DOHH2 (cell line): Measurements from ENCODE around the gene GAS2L2.

Source experiments
- H3F3A ChIP-seq: fragments of 200-600 bp; sonication (generic), shearing (Covaris generic); 2 replicates; pipeline ENCODE4 v1.6.0; 2016; ENCODE audit warnings: antibody characterized with exemption, mild to moderate bottlenecking; ENCODE audit not compliant: control insufficient read depth, insufficient read depth
- H3K27ac ChIP-seq: fragments of 200-600 bp; sonication (generic); 2 replicates; pipeline ENCODE4 v1.5.1; 2014; ENCODE audit warnings: low read depth, mild to moderate bottlenecking, low read length, moderate library complexity
- H3K27me3 ChIP-seq: fragments of 200-600 bp; sonication (generic); 2 replicates; pipeline ENCODE4 v1.6.1; 2014; ENCODE audit warnings: mild to moderate bottlenecking, low read length, mixed read lengths; ENCODE audit not compliant: control insufficient read depth
- H3K36me3 ChIP-seq: fragments of 200-600 bp; sonication (generic); 2 replicates; pipeline ENCODE4 v1.6.1; 2014; ENCODE audit warnings: mild to moderate bottlenecking, low read length, moderate library complexity, mixed read lengths; ENCODE audit not compliant: control insufficient read depth
- H3K4me1 ChIP-seq: fragments of 200-600 bp; sonication (generic); 2 replicates; pipeline ENCODE4 v1.6.1; 2014; ENCODE audit warnings: mild to moderate bottlenecking, low read length, mixed read lengths; ENCODE audit not compliant: control insufficient read depth
- H3K4me2 ChIP-seq: fragments of 200-600 bp; sonication (generic); 2 replicates; pipeline ENCODE4 v1.6.0; 2014; ENCODE audit warnings: mild to moderate bottlenecking, low read length, moderate library complexity
- H3K4me3 ChIP-seq: fragments of 200-600 bp; sonication (generic); 2 replicates; pipeline ENCODE4 v1.5.1; 2014; ENCODE audit warnings: mild to moderate bottlenecking, low read length, mixed read lengths
- H3K79me2 ChIP-seq: fragments of 200-600 bp; sonication (generic); 2 replicates; pipeline ENCODE4 v1.6.1; 2014; ENCODE audit warnings: mild to moderate bottlenecking, low read length, mixed read lengths; ENCODE audit not compliant: control insufficient read depth
- H3K9me2 ChIP-seq: fragments of 200-600 bp; sonication (generic); replicated peaks from 2 replicates; pipeline ENCODE4 v1.6.1; 2014; ENCODE audit warnings: mild to moderate bottlenecking, low read length, mixed read lengths; ENCODE audit not compliant: control insufficient read depth
- H3K9me3 ChIP-seq: fragments of 200-600 bp; sonication (generic); 2 replicates; pipeline ENCODE4 v1.6.1; 2014; ENCODE audit warnings: antibody characterized with exemption, low read length, mixed read lengths; ENCODE audit not compliant: control insufficient read depth, insufficient read depth
- H4K20me1 ChIP-seq: fragments of 200-600 bp; sonication (generic); 2 replicates; pipeline ENCODE4 v1.6.0; 2014; ENCODE audit warnings: low read depth, mild to moderate bottlenecking, antibody characterized with exemption, low read length, moderate library complexity; ENCODE audit not compliant: control insufficient read depth, insufficient read depth
- EZH2phosphoT487 ChIP-seq: fragments of 200-600 bp; sonication (generic); IDR thresholded peaks from 2 replicates; pipeline ENCODE4 v1.6.1; 2017; ENCODE audit warnings: borderline replicate concordance, mild to moderate bottlenecking, antibody characterized with exemption, low read length, moderate library complexity, mixed read lengths
- TF ChIP-seq, protein P1 (sequence below): fragments of 200-600 bp; sonication (generic); IDR thresholded peaks from one replicate; pipeline ENCODE4 v1.5.1; 2014; ENCODE audit warnings: antibody characterized with exemption, mild to moderate bottlenecking, low read depth, low read length; ENCODE audit not compliant: poor library complexity, severe bottlenecking

GAS2L2 gene

DNA sequence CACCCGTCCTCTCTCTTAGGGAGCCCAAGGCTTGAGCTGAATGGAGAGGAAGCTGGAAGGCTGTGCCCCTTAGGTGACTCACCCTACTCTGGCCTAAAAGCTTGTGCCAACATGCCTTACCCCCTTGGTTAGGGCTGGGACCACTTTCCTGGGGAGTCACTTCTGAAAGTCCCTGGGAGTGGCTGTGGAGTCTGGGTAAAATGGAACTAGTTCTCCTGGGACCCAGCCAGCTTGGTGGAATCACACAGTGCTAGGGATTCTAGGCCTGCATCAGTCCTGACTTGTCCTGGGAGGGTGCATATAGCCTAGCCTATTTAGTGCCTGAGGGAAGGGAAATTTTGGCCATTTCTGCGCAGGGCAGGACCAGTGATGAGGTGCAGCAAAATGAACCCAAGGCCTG lies 31.9 kb upstream of the GAS2L2 start:
- Histone ChIP-seq H3K27ac (no peak overlapping the region), H4K20me1 (no peaks in the 10 kb centered on the region), H3K79me2 (no peaks in the 10 kb centered on the region), H3F3A (0 out of 2 replicates have a peak, but pooled peaks cover 2% of the 10 kb centered on the region), H3K9me2 (no peaks in the 10 kb centered on the region), H3K4me2 (no peak overlapping the region), H3K4me1 (no peaks in the 10 kb centered on the region), H3K27me3 (peaks cover 42% of the 10 kb centered on the region), H3K9me3 (no peaks in the 10 kb centered on the region), H3K36me3 (no peaks in the 10 kb centered on the region), H3K4me3 (no peak overlapping the region)
- TF ChIP-seq, protein P1, sequence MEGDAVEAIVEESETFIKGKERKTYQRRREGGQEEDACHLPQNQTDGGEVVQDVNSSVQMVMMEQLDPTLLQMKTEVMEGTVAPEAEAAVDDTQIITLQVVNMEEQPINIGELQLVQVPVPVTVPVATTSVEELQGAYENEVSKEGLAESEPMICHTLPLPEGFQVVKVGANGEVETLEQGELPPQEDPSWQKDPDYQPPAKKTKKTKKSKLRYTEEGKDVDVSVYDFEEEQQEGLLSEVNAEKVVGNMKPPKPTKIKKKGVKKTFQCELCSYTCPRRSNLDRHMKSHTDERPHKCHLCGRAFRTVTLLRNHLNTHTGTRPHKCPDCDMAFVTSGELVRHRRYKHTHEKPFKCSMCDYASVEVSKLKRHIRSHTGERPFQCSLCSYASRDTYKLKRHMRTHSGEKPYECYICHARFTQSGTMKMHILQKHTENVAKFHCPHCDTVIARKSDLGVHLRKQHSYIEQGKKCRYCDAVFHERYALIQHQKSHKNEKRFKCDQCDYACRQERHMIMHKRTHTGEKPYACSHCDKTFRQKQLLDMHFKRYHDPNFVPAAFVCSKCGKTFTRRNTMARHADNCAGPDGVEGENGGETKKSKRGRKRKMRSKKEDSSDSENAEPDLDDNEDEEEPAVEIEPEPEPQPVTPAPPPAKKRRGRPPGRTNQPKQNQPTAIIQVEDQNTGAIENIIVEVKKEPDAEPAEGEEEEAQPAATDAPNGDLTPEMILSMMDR, result no peak
- no peak for TF ChIP-seq EZH2phosphoT487

DNA sequence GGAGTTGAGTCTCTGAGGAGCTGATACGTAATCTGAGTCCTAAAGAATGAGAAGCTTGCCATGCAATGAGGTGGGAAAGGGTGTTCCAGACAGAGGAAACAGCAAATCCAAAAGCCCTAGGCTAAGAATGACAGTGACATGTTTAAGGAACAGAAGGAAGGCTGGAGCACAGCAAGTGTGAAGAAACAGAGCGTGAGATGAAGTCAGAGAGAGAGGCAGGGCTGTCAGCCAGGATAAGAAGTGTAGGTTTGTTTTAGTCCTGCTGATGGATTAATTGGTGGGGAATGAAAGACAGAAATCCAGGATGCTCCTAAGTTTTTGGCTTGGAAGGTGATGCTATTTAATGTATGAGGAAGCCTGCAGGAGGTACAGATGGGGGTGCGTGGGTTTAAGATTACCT lies 27.9 kb upstream of the GAS2L2 start:
- H3K27ac ChIP-seq, result no peak overlapping the region
- H4K20me1 ChIP-seq, result no peaks in the 10 kb centered on the region
- no peaks in the 10 kb centered on the region for H3F3A ChIP-seq
- no peaks in the 10 kb centered on the region for H3K9me3 ChIP-seq
- H3K27me3 ChIP-seq, result peaks cover 25% of the 10 kb centered on the region
- H3K9me2 ChIP-seq, result no peaks in the 10 kb centered on the region
- no peak overlapping the region for H3K4me2 ChIP-seq
- H3K79me2 ChIP-seq, result no peaks in the 10 kb centered on the region
- H3K36me3 ChIP-seq, result no peaks in the 10 kb centered on the region
- TF ChIP-seq EZH2phosphoT487, result no peak
- TF ChIP-seq, protein P1, result no peak
- no peak overlapping the region for H3K4me3 ChIP-seq
- no peaks in the 10 kb centered on the region for H3K4me1 ChIP-seq

DNA sequence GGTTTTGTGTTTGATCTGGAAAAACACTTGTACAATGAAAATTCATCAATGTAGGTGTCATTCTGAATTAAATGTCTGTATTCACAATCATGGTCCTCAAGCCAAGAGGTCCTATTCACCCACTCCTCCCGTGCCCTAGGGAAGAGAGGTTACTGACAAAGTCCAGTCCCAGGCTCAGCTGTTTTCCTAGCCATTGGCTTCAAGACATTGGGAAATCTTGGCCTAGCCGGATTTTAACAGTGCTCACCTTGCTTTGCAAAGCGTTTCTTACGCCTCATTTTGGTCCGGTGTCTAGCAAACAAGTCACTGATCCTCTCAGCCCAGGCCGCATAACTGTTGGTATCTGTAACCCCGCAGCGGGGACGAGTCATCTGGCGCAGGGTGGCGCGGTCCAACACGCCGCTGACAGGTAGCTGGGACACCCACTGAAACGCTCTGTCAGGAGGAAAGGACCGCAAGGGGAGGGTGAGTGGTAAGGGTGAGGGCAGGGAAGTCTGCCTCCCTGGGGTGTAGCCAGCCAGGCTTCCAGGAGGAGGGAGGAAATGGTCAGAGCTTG lies 25.7 kb upstream of the GAS2L2 start:
- TF ChIP-seq EZH2phosphoT487, result no peak
- TF ChIP-seq, protein P1, result no peak
- Histone ChIP-seq H3K27me3 (peaks cover 19% of the 10 kb centered on the region), H3K4me1 (no peaks in the 10 kb centered on the region), H3K4me2 (no peak overlapping the region), H3F3A (no peaks in the 10 kb centered on the region), H3K79me2 (no peaks in the 10 kb centered on the region), H3K9me3 (no peaks in the 10 kb centered on the region), H3K36me3 (no peaks in the 10 kb centered on the region), H4K20me1 (no peaks in the 10 kb centered on the region), H3K9me2 (no peaks in the 10 kb centered on the region), H3K27ac (no peak overlapping the region), H3K4me3 (no peak overlapping the region)
